ENCODE results near the gene EFCAB8.

The EFCAB8 gene

GRCh38 chr20:32858701-32859372, at the start of gene EFCAB8:
TSS of gene EFCAB8 (plus strand) at chr20:32858923. CDS start at chr20:32863793, 4,870 bp downstream.
- no peak for DNase-seq (ENCODE audit: low read depth)

- no peak for DNase-seq (ENCODE audit: low read depth)
Observed at GRCh38 chr20:32809907-32810306, 48.8 kb upstream of the EFCAB8 start.

- no peak for DNase-seq (ENCODE audit: low read depth)
Observed at GRCh38 chr20:32810941-32811340, 47.8 kb upstream of the EFCAB8 start.

- no peak for DNase-seq (ENCODE audit: low read depth)
Observed at GRCh38 chr20:32811886-32812285, 46.8 kb upstream of the EFCAB8 start.

GRCh38 chr20:32819992-32820697, 38.6 kb upstream of the EFCAB8 start:
- DNase-seq (ENCODE audit: low read depth): peak; percentile 85

GRCh38 chr20:32820698-32821377, 37.9 kb upstream of the EFCAB8 start:
- DNase-seq (ENCODE audit: low read depth): no peak

GRCh38 chr20:32822225-32822624, 36.5 kb upstream of the EFCAB8 start:
- DNase-seq (ENCODE audit: low read depth): no peak

- no peak for DNase-seq (ENCODE audit: low read depth)
Observed at GRCh38 chr20:32823078-32823477, 35.6 kb upstream of the EFCAB8 start.

GRCh38 chr20:32823737-32824588, 34.8 kb upstream of the EFCAB8 start:
- DNase-seq (ENCODE audit: low read depth): no peak

- DNase-seq (ENCODE audit: low read depth): no peak
Observed at GRCh38 chr20:32828029-32828680, 30.6 kb upstream of the EFCAB8 start.

- no peak for DNase-seq (ENCODE audit: low read depth)
Observed at GRCh38 chr20:32829311-32830005, 29.3 kb upstream of the EFCAB8 start.

- no peak for DNase-seq (ENCODE audit: low read depth)
Observed at GRCh38 chr20:32830437-32830836, 28.3 kb upstream of the EFCAB8 start.

- DNase-seq (ENCODE audit: low read depth): no peak
Observed at GRCh38 chr20:32831982-32832381, 26.7 kb upstream of the EFCAB8 start.

GRCh38 chr20:32832664-32833063, 26.1 kb upstream of the EFCAB8 start:
- no peak for DNase-seq (ENCODE audit: low read depth)

- DNase-seq (ENCODE audit: low read depth): no peak
Observed at GRCh38 chr20:32834972-32835371, 23.8 kb upstream of the EFCAB8 start.

- no peak for DNase-seq (ENCODE audit: low read depth)
Observed at GRCh38 chr20:32837157-32837556, 21.6 kb upstream of the EFCAB8 start.

GRCh38 chr20:32839227-32839981, 19.3 kb upstream of the EFCAB8 start:
- no peak for DNase-seq (ENCODE audit: low read depth)

GRCh38 chr20:32839982-32840285, 18.8 kb upstream of the EFCAB8 start:
- no peak for DNase-seq (ENCODE audit: low read depth)

GRCh38 chr20:32841174-32841573, 17.5 kb upstream of the EFCAB8 start:
- no peak for DNase-seq (ENCODE audit: low read depth)

GRCh38 chr20:32841632-32842031, 17.1 kb upstream of the EFCAB8 start:
- DNase-seq (ENCODE audit: low read depth): no peak

All from activated T-cell treated with anti-CD3 and anti-CD28 coated beads for 1 hour (primary cell).